ENCODE data around the gene PERM1. TPM values are rescaled to one million over a fixed set of nuclear protein-coding genes. Genes with fewer than 3 reads are reported as not detected.

Gene PERM1
- total and polyA plus RNA-seq, 9 of the 15 experiments (the other 6 are each of a cell fraction or from before 2014, with no cell fraction given) = not detected

DNA sequence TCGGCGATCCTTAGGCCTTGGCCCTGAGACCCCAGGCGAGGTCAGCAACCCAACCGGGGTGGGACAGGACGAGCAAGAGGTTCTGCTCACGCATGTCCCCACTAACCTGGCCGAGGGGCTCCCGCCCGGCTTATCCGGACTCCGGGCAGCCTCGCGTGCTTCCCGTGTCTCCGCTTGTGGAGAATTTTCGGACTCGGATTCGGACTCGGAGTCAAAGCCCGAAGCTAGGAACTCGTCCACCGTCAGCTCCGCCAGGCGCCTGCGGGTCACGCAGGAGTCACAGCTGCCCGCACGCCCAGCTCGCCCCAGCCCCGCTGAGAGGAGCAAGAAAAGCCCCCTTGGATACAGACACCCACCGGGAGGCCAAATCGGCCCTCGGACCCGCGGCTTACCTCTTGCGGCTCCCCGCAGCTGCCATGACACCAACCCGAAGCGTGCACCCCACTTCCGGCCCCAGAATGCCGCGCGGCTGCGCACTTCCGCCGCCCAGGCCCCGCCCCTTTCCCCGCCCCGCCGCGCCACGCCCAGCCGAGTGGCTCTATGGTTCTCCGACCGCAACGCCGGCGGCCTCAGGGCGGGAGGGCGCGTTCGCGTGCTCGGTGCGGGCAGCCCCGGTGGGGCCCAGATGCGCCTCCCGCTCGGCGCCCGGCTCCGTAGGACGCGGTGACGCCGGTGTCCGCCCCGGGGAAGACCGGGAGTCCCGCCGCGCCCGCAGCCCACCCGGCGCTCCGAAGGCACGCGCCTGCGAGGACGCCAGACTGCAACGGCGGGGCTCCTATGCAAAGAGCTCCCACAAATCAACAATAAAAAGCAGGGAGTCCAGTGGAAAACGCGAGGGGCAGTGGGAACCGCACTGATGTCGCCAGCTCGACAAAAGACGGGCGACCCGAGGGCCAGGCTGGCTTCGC, 22.8 kb downstream of the PERM1 start, which contains the start of gene NOC2L (continued):
- TF ChIP-seq, protein P1, sequence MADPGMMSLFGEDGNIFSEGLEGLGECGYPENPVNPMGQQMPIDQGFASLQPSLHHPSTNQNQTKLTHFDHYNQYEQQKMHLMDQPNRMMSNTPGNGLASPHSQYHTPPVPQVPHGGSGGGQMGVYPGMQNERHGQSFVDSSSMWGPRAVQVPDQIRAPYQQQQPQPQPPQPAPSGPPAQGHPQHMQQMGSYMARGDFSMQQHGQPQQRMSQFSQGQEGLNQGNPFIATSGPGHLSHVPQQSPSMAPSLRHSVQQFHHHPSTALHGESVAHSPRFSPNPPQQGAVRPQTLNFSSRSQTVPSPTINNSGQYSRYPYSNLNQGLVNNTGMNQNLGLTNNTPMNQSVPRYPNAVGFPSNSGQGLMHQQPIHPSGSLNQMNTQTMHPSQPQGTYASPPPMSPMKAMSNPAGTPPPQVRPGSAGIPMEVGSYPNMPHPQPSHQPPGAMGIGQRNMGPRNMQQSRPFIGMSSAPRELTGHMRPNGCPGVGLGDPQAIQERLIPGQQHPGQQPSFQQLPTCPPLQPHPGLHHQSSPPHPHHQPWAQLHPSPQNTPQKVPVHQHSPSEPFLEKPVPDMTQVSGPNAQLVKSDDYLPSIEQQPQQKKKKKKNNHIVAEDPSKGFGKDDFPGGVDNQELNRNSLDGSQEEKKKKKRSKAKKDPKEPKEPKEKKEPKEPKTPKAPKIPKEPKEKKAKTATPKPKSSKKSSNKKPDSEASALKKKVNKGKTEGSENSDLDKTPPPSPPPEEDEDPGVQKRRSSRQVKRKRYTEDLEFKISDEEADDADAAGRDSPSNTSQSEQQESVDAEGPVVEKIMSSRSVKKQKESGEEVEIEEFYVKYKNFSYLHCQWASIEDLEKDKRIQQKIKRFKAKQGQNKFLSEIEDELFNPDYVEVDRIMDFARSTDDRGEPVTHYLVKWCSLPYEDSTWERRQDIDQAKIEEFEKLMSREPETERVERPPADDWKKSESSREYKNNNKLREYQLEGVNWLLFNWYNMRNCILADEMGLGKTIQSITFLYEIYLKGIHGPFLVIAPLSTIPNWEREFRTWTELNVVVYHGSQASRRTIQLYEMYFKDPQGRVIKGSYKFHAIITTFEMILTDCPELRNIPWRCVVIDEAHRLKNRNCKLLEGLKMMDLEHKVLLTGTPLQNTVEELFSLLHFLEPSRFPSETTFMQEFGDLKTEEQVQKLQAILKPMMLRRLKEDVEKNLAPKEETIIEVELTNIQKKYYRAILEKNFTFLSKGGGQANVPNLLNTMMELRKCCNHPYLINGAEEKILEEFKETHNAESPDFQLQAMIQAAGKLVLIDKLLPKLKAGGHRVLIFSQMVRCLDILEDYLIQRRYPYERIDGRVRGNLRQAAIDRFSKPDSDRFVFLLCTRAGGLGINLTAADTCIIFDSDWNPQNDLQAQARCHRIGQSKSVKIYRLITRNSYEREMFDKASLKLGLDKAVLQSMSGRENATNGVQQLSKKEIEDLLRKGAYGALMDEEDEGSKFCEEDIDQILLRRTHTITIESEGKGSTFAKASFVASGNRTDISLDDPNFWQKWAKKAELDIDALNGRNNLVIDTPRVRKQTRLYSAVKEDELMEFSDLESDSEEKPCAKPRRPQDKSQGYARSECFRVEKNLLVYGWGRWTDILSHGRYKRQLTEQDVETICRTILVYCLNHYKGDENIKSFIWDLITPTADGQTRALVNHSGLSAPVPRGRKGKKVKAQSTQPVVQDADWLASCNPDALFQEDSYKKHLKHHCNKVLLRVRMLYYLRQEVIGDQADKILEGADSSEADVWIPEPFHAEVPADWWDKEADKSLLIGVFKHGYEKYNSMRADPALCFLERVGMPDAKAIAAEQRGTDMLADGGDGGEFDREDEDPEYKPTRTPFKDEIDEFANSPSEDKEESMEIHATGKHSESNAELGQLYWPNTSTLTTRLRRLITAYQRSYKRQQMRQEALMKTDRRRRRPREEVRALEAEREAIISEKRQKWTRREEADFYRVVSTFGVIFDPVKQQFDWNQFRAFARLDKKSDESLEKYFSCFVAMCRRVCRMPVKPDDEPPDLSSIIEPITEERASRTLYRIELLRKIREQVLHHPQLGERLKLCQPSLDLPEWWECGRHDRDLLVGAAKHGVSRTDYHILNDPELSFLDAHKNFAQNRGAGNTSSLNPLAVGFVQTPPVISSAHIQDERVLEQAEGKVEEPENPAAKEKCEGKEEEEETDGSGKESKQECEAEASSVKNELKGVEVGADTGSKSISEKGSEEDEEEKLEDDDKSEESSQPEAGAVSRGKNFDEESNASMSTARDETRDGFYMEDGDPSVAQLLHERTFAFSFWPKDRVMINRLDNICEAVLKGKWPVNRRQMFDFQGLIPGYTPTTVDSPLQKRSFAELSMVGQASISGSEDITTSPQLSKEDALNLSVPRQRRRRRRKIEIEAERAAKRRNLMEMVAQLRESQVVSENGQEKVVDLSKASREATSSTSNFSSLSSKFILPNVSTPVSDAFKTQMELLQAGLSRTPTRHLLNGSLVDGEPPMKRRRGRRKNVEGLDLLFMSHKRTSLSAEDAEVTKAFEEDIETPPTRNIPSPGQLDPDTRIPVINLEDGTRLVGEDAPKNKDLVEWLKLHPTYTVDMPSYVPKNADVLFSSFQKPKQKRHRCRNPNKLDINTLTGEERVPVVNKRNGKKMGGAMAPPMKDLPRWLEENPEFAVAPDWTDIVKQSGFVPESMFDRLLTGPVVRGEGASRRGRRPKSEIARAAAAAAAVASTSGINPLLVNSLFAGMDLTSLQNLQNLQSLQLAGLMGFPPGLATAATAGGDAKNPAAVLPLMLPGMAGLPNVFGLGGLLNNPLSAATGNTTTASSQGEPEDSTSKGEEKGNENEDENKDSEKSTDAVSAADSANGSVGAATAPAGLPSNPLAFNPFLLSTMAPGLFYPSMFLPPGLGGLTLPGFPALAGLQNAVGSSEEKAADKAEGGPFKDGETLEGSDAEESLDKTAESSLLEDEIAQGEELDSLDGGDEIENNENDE (IDR thresholded peaks at IDR 0.05; ENCODE audit: low read depth, low read length) = no peak
- TF ChIP-seq ZNF780A (CRISPR knock-in tag; IDR thresholded peaks at IDR 0.05) (no peak), KLF10 (CRISPR knock-in tag; IDR thresholded peaks at IDR 0.05) (no peak), ZNF699 (CRISPR knock-in tag; IDR thresholded peaks at IDR 0.05; ENCODE audit: insufficient replicate concordance) (no peak), KLF13 (tag; IDR thresholded peaks at IDR 0.05; ENCODE audit: borderline replicate concordance, low read depth) (no peak), SMARCB1 (IDR thresholded peaks at IDR 0.05; ENCODE audit: insufficient read length, low read depth) (no peak), MTA3 (IDR thresholded peaks at IDR 0.05; ENCODE audit: borderline replicate concordance) (no peak), NELFE (IDR thresholded peaks at IDR 0.05; ENCODE audit: insufficient read depth, insufficient read length) (no peak)
- TF ChIP-seq, protein P2, sequence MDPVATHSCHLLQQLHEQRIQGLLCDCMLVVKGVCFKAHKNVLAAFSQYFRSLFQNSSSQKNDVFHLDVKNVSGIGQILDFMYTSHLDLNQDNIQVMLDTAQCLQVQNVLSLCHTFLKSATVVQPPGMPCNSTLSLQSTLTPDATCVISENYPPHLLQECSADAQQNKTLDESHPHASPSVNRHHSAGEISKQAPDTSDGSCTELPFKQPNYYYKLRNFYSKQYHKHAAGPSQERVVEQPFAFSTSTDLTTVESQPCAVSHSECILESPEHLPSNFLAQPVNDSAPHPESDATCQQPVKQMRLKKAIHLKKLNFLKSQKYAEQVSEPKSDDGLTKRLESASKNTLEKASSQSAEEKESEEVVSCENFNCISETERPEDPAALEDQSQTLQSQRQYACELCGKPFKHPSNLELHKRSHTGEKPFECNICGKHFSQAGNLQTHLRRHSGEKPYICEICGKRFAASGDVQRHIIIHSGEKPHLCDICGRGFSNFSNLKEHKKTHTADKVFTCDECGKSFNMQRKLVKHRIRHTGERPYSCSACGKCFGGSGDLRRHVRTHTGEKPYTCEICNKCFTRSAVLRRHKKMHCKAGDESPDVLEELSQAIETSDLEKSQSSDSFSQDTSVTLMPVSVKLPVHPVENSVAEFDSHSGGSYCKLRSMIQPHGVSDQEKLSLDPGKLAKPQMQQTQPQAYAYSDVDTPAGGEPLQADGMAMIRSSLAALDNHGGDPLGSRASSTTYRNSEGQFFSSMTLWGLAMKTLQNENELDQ (CRISPR knock-in tag; IDR thresholded peaks at IDR 0.05; ENCODE audit: borderline replicate concordance) = no peak
- TF ChIP-seq, protein P3, sequence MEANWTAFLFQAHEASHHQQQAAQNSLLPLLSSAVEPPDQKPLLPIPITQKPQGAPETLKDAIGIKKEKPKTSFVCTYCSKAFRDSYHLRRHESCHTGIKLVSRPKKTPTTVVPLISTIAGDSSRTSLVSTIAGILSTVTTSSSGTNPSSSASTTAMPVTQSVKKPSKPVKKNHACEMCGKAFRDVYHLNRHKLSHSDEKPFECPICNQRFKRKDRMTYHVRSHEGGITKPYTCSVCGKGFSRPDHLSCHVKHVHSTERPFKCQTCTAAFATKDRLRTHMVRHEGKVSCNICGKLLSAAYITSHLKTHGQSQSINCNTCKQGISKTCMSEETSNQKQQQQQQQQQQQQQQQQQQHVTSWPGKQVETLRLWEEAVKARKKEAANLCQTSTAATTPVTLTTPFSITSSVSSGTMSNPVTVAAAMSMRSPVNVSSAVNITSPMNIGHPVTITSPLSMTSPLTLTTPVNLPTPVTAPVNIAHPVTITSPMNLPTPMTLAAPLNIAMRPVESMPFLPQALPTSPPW (CRISPR knock-in tag; IDR thresholded peaks at IDR 0.05) = peak; percentile 59; the same call in 1 of the 2 replicates

All from K562 (cell line).